Stomach (tissue), 9 donors: ENCODE results near the gene ITCH. TPM values are rescaled to one million over a fixed set of nuclear protein-coding genes. Genes with fewer than 3 reads are reported as not detected.
"Not testable (repeated sequence)": the region's sequence is repeated elsewhere in the genome, so short reads cannot be mapped to it uniquely, and the experiment has no call there.

Experiments used
- DNase-seq, 2 donors: peaks; one replicate each; pipeline versions ENCODE4 v3.0.0 to v3.0.0-alpha.2; 2013 to 2019
- H3K27ac ChIP-seq, 5 donors: fragments of 200-600 bp in 4 of 5; sonication (generic) in 4 of 5; one replicate each; pipeline ENCODE4 v1.5.1; 2013 to 2019; ENCODE audit warnings: mild to moderate bottlenecking in 1 of 5, moderate library complexity in 1 of 5
- H3K27me3 ChIP-seq, 3 donors: fragments of 200-600 bp; sonication (generic); one replicate each; pipeline ENCODE4 v1.5.1; 2017 to 2019; ENCODE audit warnings: mixed run types in 1 of 3
- H3K36me3 ChIP-seq, 4 donors: fragments of 200-600 bp; sonication (generic); 1 replicate in 3 of 4; 2 replicates in 1 of 4; pipeline ENCODE4 v1.5.1; 2016 to 2019
- H3K4me1 ChIP-seq, 4 donors: fragments of 200-600 bp; sonication (generic); one replicate each; pipeline ENCODE4 v1.5.1; 2016 to 2019
- H3K4me3 ChIP-seq, 4 donors: fragments of 200-600 bp; sonication (generic) in 3 of 4; one replicate each; pipeline ENCODE4 v1.5.1; 2016 to 2019; ENCODE audit warnings: mild to moderate bottlenecking in 1 of 4
- H3K9me3 ChIP-seq, 4 donors: fragments of 200-600 bp; sonication (generic); one replicate each; pipeline ENCODE4 v1.5.1; 2016 to 2019
- EP300 ChIP-seq: sonication (generic); formaldehyde crosslinking; IDR thresholded peaks from one replicate; pipeline ENCODE4 v1.6.1; 2017; ENCODE audit warnings: antibody characterized with exemption
- POLR2A ChIP-seq, 4 donors: fragments of 450-650 bp; IDR thresholded peaks; one replicate each; pipeline ENCODE4 v1.6.1; 2016; ENCODE audit warnings: antibody characterized with exemption in 4 of 4, control low read depth in 2 of 4, mild to moderate bottlenecking in 1 of 4, moderate library complexity in 1 of 4
- POLR2AphosphoS5 ChIP-seq, 3 donors: sonication (generic); formaldehyde crosslinking; IDR thresholded peaks; one replicate each; pipeline ENCODE4 v1.6.1; 2016; ENCODE audit warnings: antibody characterized with exemption in 3 of 3
- WGBS, 5 donors: extraction: QIAGEN DNeasy Blood & Tissue Kit in 3 of 5; methylation state at CpG; one replicate each; pipeline versions ENCODE4 v1.1.5 to v1.1.7; 2013 to 2018; 5-methylcytosine and 5-hydroxymethylcytosine counted together
- intact Hi-C: fragments of 100-400 bp; cut with DNase I; formaldehyde crosslinking; loops from one replicate; pipeline ENCODE4 v1.15.1; 2023; ENCODE audit warnings: low total_unique reads
- polyA plus RNA-seq, 3 donors: library from polyadenylated mRNA; stranded (reverse); fragments of 200-250 nt; gene quantifications; one replicate each; pipeline ENCODE4 v1.2.3, GENCODE V29; 2013
- total RNA-seq, 5 donors: library from RNA; depleted of rRNA; stranded (reverse); fragments of >200 nt; gene quantifications; one replicate each; pipeline versions ENCODE4 v1.1.0 to v1.2.3, GENCODE V29; 2014 to 2016
- TF ChIP-seq, protein P1 (sequence below), 7 experiments: fragments of 450-650 bp in 4 of 7; fragments of 200-600 bp in 3 of 7; sonication (generic) in 3 of 7; IDR thresholded peaks; one replicate each; pipeline ENCODE4 v1.5.1; 2016 to 2019; ENCODE audit warnings: antibody characterized with exemption in 7 of 7, control low read depth in 2 of 7, mild to moderate bottlenecking in 1 of 7
- donor health status: healthy with polysubstance abuse.
- donor health status: Bipolar disorder and iron deficiency.
- donor health status: healthy.

ITCH gene
- total and polyA plus RNA-seq, 8 donors = 7.2 to 138 (median 35.6) TPM

DNA sequence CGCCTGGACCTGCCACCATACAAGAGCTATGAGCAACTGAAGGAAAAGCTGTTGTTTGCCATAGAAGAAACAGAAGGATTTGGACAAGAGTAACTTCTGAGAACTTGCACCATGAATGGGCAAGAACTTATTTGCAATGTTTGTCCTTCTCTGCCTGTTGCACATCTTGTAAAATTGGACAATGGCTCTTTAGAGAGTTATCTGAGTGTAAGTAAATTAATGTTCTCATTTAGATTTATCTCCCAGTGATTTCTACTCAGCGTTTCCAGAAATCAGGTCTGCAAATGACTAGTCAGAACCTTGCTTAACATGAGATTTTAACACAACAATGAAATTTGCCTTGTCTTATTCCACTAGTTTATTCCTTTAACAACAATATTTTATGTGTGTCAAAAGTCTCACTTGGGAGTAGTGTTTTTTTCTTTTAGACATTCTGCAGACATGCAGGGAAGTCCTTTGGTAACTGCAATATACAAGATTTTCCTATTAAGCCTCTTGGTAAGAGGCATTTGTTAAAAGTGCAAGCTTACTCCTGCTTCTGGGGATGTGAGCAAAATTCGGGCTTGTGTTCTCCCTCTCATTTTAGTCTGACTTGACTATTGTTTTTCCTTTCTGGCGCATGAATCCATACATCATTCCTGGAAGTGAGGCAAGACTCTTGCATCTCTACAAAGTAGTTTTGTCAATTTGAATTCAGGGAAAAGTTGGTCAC is 144.8 kb downstream of the ITCH start:
- no peak for TF ChIP-seq POLR2A (IDR thresholded peaks at IDR 0.05)
- no peak for TF ChIP-seq EP300
- TF ChIP-seq, protein P1, sequence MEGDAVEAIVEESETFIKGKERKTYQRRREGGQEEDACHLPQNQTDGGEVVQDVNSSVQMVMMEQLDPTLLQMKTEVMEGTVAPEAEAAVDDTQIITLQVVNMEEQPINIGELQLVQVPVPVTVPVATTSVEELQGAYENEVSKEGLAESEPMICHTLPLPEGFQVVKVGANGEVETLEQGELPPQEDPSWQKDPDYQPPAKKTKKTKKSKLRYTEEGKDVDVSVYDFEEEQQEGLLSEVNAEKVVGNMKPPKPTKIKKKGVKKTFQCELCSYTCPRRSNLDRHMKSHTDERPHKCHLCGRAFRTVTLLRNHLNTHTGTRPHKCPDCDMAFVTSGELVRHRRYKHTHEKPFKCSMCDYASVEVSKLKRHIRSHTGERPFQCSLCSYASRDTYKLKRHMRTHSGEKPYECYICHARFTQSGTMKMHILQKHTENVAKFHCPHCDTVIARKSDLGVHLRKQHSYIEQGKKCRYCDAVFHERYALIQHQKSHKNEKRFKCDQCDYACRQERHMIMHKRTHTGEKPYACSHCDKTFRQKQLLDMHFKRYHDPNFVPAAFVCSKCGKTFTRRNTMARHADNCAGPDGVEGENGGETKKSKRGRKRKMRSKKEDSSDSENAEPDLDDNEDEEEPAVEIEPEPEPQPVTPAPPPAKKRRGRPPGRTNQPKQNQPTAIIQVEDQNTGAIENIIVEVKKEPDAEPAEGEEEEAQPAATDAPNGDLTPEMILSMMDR (IDR thresholded peaks at IDR 0.05) = no peak
- no peak for TF ChIP-seq POLR2AphosphoS5 (IDR thresholded peaks at IDR 0.05)
- Histone ChIP-seq H3K27me3 (no peaks in the 10 kb centered on the region), H3K9me3 (no peaks in the 10 kb centered on the region), H3K4me1 (no peaks in the 10 kb centered on the region), H3K27ac (no peak overlapping the region), H3K36me3 (peaks cover 28 to 81% (median 69%) of the 10 kb centered on the region in 4 donors), H3K4me3 (no peak overlapping the region)
- no peak for DNase-seq
- WGBS, 5 donors = 81 to 87% (median 84%) methylated on average over 4 of the region's 4 CpGs
- intact Hi-C loops = no loop called here

DNA sequence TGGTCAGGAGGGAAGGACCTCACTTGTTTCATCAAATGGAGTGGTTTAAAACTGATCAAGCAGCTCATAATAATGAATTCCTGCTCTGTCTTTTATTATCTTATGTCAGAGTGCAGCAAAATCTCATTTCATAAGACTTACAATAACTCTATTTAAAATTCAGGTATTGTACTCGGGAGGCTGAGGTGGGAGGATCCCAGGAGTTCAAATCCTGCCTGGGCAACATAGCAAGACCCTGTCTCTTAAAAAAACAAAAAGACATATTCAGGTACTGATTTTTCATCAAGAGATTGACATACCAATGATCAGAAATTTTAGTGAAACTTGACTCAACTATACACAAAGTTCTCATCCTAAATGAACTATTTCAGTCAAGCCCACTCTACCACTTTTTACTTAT is 147.5 kb downstream of the ITCH start:
- Histone ChIP-seq H3K4me3 (no peak overlapping the region), H3K4me1 (peaks cover 4 to 16% (median 10%) of the 10 kb centered on the region in 4 donors), H3K9me3 (no peaks in the 10 kb centered on the region), H3K27ac (no peak overlapping the region), H3K27me3 (no peaks in the 10 kb centered on the region), H3K36me3 (peaks cover 15 to 60% (median 51%) of the 10 kb centered on the region in 4 donors)
- no peak for DNase-seq
- TF ChIP-seq POLR2A (IDR thresholded peaks at IDR 0.05) = no peak
- TF ChIP-seq, protein P1 (IDR thresholded peaks at IDR 0.05) = no peak
- no peak for TF ChIP-seq POLR2AphosphoS5 (IDR thresholded peaks at IDR 0.05)
- TF ChIP-seq EP300 = no peak
- intact Hi-C loops = no loop called here
- WGBS, 5 donors = 90 to 100% (median 94%) methylated on average over 1 of the region's 1 CpG

DNA sequence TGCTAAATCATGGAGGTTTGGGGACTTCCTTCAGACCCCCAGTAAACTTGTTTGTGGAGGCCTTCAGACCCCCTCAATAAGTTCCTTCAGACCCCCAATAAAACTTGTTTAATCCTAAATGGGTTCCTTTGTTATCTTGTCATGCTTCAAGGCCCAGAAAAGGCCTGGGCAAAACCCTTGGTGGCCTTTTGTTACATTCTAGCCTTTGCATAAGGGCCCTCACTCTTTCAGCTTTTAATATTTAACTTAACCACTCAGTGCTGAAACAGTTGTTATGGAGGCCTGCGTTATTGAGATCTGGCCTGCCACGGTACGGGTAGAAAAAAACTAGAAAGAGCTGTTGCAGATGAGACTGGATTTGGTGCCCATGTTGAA is 148.8 kb downstream of the ITCH start:
- intact Hi-C loops = no loop called here
- DNase-seq = no peak
- H3K36me3 ChIP-seq = peaks cover 15 to 47% (median 38%) of the 10 kb centered on the region in 4 donors
- H3K9me3 ChIP-seq = no peaks in the 10 kb centered on the region
- H3K4me3 ChIP-seq = no peak overlapping the region
- TF ChIP-seq POLR2A (IDR thresholded peaks at IDR 0.05) = no peak
- H3K27ac ChIP-seq = no peak overlapping the region
- peaks cover 4 to 17% (median 15%) of the 10 kb centered on the region in 4 donors for H3K4me1 ChIP-seq
- 83 to 93% (median 86%) methylated on average over 3 of the region's 3 CpGs for WGBS, 5 donors
- no peaks in the 10 kb centered on the region for H3K27me3 ChIP-seq

DNA sequence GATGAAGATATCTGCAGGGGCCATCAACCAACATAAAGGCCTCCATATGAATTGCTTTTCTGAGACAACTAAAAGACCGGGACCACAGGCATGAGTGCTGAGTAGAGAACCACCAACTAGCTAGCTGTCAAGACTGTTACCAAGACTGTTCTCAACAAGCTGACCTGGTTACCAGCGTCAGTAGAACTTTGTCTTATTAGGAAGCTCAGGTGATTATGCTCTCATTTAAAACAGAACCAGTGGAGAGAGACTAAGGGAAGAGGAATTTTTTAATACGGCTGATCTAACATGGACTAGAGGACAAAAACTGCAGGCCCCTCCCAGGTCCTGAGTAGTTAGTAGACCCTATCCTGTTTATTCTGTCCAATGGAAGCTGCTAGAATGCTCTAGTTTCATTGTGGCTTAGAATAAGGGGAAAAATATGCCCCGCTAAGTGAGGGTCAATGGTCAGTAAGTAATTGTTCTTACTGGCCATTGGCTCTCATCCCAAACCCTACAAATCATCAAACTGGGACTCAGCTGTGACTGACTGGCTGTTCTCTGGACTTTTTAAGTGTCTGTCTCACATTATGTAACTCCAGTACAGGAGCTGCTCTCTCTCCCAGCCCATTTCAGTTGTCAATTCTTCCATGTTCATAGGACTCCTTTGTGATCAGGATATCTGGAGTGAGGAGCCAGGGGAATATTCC is 149.3 kb downstream of the ITCH start:
- 88 to 94% (median 91%) methylated on average over 4 of the region's 4 CpGs for WGBS, 5 donors
- intact Hi-C loops = no loop called here
- H3K27ac ChIP-seq = no peak overlapping the region
- H3K27me3 ChIP-seq = no peaks in the 10 kb centered on the region
- H3K4me3 ChIP-seq = no peak overlapping the region
- H3K4me1 ChIP-seq = peaks cover 7 to 23% (median 17%) of the 10 kb centered on the region in 4 donors
- DNase-seq = no peak
- H3K9me3 ChIP-seq = no peaks in the 10 kb centered on the region
- peaks cover 15 to 44% (median 36%) of the 10 kb centered on the region in 4 donors for H3K36me3 ChIP-seq
- TF ChIP-seq, protein P1 (IDR thresholded peaks at IDR 0.05) = no peak

DNA sequence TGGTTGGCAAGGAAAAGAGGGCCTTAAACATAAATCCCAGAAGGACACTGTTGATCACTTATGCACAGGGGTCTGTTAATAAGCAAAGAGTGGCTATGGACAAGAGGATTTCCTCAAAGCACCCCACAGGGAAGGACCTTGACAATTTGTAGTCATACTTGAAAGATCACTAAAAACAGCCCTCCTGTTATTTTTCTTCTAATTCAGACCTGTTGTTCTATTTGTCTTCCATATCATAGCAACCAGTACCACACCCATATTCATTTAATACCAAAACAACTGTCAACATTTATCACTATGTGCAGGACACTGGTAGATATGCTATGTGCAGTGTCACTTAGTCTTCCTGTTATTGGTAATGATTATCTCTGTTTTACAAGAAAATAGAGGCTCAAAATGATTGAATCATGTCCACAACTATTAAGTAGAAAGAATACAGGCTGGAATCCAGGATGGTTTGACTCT is 149.9 kb downstream of the ITCH start:
- Histone ChIP-seq H3K4me1 (peaks cover 13 to 28% (median 23%) of the 10 kb centered on the region in 4 donors), H3K9me3 (no peaks in the 10 kb centered on the region), H3K4me3 (no peak overlapping the region), H3K27me3 (no peaks in the 10 kb centered on the region), H3K36me3 (peaks cover 11 to 39% (median 31%) of the 10 kb centered on the region in 4 donors), H3K27ac (no peak overlapping the region)
- TF ChIP-seq POLR2AphosphoS5 (IDR thresholded peaks at IDR 0.05) (no peak), POLR2A (IDR thresholded peaks at IDR 0.05) (no peak)
- intact Hi-C loops = no loop called here
- DNase-seq = no peak

DNA sequence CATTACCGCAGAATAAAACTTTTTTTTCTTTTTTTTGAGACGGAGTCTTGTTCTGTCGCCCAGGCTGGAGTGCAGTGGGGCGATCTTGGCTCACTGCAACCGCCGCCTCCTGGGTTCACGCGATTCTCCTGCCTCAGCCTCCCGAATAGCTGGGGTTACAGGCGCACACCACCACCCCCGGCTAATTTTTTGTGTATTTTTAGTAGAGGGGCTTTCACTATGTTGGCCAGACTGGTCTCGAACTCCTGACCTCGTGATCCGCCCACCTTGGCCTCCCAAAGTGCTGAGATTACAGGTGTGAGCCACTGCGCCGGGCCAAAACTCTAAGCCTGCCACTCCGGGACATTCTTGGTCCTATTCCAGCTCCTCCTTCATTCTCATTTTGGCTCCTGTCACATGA is 151.0 kb downstream of the ITCH start:
- H3K27ac ChIP-seq, intact Hi-C loops, DNase-seq, H3K9me3 ChIP-seq, H3K27me3 ChIP-seq, H3K4me3 ChIP-seq: not testable (repeated sequence)
- peaks cover 5 to 33% (median 23%) of the 10 kb centered on the region in 4 donors for H3K36me3 ChIP-seq
- peaks cover 13 to 39% (median 30%) of the 10 kb centered on the region in 4 donors for H3K4me1 ChIP-seq
- 86 to 94% (median 89%) methylated on average over 17 of the region's 17 CpGs for WGBS, 5 donors
